Stimulated activated CD4-positive, alpha-beta T cell treated with anti-CD3 and anti-CD28 coated beads, Interleukin-1b, Interleukin-23, amount 100 ng/mL, for 24 hours (primary cell): ENCODE data around the gene CERKL.

Experiments
- DNase-seq, 4 experiments: peaks; one replicate each; pipeline ENCODE4 v3.0.0-alpha.2; 2020; ENCODE audit warnings: low read depth in 4 of 4, low spot score in 1 of 4

CERKL gene

DNA sequence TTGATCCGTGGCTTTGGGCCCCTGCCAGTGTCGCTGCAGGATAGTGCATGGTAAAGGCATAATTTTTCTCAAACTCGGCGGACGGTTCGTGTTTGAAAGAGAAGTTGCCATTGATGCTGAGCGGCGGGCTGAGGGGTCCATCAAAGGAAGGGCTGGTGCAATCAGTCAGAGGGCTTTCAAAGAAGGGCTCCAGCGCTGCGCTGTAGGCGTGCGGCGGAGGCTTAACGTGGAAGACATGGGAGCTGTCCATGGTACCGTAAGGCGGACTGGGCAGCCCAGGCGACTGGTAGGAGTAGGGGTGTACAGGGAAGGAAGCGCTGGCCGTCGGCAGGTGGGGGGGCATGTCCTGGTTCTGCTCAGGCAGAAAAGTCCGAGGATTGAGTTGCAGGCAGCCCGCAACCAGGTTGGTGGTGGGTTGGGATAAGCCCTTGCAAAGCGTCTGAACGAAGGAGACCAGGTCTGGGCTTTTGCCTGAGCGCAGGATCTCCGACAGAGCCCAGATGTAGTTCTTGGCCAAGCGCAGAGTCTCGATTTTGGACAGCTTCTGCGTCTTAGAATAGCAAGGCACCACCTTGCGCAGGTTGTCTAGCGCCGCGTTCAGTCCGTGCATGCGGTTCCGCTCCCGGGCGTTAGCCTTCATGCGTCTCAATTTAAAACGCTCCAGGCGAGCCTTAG is 21.1 kb upstream of the CERKL start:
- DNase-seq = peak in 2 of 4 experiments; percentile 31 to 33

DNA sequence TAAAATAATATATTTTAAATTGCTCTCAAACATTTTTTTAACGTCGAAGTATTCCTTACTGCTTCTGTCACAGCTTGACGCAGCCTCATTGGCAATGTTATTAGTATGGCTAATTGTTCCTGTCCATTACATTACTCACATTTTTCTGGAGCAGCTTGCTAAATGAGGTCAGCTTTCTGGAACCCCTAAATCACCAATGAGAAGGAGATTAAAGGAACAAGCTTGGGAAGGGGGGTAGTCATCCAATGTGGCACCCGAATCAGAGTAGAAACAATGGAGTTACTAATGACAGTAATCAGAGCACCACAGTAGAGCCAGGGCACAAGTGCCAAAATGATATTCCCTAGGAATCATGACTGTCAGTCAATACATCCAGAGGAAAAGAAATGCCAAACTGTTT is 18.3 kb upstream of the CERKL start:
- no peak for DNase-seq

DNA sequence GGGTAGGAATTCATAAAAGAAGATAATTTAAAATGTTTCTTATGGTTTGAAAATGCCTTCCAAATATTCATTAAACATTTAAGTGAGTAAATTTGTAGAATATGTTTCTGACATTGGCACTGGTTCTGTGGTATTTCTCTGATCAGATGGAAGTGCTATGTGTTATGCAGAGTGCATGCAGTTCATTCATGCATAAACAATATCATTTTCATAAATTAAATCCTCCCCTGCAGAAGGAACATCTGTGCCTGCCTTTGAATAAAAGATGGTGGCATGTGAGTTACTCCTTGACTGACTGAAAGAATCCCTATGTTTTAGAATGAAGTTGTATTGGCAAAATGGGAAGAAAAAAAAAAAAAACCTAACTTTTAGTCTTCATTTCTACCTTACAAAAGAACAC is 17.6 kb upstream of the CERKL start:
- DNase-seq = no peak

DNA sequence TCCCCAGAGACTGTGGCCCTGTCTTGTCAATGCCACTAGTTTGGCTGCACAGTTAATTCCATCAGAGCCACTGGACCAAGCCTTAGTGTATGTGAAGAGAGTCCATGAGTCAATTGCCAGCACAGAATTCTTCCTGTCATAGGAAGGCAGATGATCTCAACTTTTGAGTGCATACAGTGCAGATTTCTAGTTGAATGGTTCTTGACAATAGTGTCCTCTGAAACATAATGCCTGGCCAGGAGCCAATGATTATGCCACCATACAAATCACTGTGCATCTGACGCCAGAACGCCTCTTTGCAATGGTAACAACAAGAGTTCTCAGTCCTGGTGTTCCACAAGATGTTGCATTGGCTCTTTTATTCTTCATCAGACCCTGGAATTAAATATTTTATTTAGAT is 16.3 kb upstream of the CERKL start:
- DNase-seq = no peak

DNA sequence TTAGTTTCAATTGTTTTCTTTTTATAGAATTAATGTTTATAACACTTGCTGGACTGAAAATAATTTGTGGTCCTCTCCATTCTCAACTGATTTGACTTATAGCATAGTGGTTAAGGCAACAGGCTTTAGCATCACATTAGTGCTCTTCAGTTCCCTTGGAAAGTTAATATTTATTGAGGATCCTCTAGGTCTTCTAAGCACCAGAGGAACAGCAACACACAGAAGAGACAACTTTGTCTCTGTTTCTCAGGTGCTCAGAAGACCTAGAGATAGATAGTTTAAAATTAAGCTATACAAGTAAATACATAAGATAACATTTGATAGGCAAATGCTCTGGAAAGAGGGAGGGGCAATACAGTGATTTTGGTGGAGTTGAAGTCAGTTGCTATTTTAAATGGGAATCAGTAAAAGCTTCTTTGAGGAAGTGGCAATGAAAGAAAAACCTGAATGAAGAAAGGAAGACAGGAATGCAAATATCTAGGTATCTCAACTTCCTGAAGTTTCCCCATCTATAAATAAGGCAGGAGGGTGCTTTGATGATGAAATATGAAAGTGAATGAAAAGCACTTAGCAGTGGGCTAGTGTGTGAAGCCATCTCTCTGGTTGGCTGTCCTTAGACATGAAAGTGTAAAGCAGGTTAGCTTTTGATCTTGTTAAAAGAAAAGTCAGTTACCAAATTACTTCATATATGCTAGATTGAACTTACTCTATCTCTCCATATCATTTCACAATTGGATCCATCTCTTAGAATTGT is 15.5 kb upstream of the CERKL start:
- DNase-seq = no peak

DNA sequence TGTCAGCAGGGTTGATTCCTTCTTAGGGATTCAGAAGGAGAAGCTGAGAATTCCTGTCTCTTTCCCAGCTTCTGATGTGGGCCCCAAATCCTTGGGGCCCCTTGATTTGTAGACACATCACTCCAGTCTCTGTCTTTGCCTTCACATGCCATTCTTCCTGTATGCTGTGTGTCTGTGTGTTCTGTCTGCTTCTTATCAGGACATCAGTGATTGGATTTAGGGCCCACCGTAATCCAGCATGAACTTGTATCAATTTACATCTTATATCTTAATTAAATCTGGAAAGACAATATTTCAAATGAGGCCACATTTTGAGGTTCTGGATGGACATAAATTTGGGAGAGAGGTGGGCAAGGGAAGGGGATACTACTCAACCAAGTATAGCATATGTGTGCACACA is 13.7 kb upstream of the CERKL start:
- no peak for DNase-seq

DNA sequence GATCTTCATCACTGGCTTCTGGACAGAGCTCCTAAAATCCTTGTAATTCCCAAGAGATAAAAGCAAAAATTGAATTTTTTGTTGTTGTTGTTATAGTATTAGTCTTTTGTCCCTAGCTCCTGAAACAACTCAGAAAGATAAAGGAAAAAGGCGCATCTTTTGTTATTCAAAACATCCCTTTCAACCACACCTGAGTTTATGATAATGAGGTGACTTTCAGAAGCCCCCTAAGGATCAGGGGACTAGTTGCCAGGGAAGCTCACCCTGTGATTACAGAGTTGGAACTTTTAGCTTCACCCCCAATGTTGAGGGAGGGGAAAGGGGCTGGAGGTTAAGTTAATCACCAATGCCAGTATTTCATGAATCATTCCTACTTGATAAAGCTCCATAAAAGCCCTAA is 10.3 kb upstream of the CERKL start:
- DNase-seq = no peak

DNA sequence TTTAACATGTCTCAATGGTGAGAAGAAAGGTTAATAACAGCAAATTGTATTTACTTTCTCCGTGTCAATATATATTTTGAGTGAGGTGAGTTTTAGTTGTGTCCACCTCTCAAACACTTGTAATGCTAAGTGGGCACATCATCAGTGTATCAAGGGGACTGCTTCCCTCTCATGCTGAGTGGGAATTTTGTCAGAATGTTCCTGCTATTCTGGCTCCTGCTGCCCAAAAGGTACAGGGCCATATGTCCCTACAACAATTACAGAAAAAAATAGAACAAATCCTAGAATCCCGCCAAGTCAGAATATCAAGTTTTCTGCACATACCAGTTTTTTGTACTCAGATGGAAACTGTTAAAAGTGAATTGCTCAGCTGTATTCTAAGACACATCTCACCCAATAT is 5.4 kb upstream of the CERKL start:
- no peak for DNase-seq

DNA sequence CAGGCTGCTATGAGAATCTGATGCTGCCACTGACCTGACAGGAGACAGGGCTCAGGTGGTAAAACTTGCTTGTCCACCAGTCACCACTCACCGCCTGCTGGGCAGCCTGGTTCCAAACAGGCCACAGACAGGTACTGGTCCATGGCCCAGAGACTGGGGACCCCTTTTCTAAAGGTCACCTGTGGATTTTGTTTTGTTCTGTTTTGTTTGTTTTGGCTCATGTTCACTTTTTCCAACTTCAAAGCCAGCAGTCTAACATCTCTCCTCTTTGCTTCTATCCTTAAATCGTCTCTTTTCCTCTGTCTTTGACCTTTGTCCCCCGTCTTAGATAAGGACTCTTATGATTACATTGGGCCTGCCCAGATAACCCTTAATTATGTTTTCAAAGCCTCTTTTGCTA is 3.3 kb upstream of the CERKL start:
- no peak for DNase-seq

DNA sequence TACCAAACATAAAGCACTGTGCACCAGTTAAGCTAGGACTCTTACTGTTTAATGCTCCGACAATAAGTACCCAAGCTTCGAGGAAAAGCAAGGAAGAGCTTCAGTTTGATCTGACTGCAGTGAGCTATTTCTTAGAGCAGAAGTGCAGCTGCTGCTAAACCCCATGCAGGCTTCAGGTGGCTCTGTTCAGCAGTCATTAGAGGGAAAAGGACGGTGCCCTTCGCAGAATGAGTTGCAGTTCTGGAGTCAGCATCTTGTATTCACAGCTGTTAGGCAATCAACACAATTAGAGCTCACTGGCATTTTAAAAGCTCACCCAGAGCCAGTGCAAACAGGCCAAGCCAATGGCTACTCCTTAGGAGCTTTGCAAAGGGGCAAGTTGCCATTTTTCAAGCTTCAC is 1.5 kb upstream of the CERKL start:
- no peak for DNase-seq

DNA sequence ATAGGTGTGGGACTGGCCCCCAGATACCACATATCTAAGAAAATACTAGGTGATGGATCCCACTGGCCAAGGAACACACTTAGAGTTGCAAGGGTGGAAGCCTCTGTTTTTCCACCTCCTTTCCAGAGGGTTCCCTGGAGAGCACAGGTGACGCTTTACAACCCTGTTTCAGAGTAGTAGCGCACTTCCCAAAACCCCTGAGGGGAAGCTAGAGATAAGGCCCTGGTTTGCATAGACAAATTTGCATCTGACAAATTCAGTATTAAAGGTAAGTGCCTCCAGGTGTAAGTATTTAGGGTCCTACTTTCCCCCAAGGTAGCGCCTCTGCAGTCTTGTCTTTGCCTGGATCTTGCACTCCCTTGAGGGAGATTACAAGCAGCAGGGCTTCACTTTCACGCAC is 474 bp upstream of the CERKL start:
- no peak for DNase-seq

DNA sequence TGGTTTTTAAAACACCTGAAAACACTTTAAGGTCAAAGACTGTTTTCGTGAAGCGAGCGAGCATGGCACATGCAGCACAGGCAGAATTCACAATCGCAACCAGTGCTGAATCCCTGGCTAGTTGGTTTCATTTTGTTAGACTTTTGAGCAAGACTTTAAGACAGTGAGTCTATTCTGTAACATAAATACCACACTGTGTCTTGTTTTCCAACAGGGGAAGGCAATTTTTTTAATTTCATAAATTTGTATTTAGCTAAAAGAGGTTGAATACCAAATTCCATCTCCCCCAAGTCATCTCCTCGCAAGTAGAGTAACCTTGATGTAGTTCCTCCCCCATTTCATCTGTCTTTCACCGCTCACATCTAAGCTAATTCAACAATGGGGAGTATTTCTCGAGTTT is 1.4 kb downstream of the CERKL start:
- no peak for DNase-seq

DNA sequence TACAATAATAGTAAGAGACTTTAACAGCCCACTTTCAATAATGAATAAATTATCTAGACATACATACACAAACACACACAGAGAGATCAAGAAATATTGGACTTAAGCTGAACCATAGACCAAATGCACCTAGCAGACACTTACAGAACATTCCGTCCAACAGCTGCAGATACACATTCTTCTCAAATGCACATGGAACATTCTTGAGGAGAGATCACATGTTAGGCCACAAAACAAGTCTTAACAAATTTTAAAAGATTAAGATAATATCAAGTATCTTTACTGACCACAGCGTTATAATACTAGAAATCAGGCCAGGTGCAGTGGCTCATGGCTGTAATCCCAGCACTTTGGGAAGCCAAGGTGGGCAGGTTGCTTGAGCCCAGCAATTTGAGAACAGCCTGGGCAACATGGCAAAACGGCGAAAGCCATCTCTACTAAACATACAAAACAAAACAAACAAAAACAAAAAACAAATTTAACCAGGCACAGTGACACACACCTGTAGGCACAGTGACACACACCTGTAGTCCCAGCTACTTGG is 7.4 kb downstream of the CERKL start:
- no peak for DNase-seq

DNA sequence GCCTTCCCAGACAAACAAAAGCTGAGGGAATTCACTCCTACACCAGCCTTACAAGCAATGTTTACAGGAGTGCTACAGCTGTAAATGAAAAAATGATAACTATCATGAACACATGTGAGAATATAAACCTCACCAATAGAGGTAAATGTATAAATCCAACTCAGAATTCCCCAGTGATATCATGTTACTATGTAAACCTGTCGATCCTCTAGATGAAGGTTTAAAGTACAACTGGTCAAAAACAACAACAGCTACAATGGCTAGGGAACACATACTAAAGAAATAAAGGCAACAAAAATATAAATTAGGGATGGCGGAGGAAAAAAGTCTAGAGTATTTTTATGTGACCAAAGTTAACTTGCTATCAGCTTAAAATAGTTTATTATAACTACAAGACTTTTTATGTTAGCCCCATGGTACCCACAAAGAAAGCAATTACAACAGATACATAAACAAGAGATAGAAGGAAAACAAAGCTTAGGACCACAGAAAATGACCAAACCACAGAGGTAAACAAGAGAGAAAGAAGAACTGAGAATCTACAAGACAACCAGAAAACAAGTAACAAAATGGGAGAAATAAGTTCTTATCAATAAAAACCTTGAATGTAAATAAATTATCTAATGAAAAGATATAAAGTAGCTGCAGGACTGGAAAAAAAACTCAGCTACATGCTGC is 8.3 kb downstream of the CERKL start:
- DNase-seq = no peak

DNA sequence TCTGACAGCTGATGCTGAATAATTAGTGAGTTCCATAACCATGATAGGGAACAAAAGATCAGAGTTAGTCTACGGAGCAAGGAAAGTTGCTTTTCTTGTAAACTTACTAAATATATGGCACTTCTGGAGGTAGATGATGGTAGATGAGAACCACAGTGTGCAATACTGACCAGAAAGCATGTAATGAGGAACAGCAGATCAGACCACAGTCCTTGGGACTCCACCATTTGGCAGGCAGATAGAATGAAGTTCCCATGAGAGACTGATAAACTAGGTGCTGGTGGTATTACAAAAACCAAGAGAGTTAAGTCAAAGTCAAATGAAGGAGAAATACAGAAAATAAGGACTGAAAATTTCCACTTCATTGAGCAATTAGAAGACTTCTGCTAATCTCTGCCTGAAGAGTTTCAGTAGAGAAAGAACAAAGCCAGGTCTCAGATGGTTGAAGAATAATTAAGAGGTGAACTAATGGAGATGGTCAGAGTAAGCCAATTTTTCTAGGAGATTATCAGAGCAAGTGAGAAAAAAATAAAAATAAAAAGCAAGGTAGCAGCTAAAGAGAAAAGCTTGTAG is 10.4 kb downstream of the CERKL start:
- DNase-seq = no peak

DNA sequence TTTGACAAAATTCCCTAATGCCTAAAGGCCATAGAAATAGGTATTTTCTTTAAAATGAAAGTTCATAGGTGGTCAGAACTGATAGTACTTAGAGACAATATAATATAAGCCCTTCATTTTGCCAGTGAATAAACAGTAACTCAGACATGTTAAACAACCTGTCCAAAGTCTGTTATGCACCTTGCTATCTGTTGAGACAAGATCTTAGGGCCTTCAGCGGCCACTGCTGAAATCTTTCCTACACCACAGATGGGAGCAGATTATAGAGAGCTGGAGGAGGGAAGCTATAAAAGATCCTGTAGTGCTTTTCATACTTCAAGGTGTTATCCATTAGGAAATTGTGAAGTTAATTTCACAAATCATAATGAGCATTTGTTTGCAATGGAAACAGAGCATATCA is 13.8 kb downstream of the CERKL start:
- DNase-seq = no peak

DNA sequence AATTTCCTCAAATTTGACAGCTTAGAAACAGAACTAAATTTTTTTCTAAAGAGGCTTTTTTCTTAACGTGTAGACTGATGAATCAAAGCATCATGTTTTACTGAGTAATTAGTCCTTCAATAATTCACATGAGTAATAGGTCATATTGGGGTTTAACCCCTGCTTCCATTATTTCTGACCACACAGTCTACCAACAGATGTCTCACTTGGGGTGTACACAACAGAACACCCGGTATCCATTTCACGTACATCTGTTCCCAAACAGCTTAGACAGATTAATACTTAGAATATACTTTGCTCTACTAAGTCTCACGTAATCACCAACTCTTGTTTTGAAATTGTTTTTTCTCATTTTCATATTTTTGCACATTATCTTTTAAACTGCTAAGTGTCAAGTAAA is 14.8 kb downstream of the CERKL start:
- DNase-seq = no peak

DNA sequence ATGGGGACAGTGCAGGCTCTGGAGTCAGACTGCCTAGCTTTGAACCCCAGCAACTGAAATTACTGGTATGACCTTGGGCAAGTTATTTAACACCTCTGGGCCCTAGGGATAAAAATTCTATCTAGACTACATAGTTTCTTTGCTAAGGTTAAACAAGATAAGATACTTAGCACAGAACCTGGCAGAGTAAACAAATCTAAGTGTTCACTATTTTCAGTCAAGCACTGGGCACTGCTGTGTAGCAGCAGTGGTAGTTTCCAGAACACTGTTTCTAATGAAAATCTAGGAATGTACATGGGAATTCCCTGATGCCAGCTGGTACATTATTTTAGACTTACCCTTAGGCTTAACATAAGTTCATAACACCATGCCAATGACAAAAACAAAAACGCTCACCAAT is 17.2 kb downstream of the CERKL start:
- no peak for DNase-seq

DNA sequence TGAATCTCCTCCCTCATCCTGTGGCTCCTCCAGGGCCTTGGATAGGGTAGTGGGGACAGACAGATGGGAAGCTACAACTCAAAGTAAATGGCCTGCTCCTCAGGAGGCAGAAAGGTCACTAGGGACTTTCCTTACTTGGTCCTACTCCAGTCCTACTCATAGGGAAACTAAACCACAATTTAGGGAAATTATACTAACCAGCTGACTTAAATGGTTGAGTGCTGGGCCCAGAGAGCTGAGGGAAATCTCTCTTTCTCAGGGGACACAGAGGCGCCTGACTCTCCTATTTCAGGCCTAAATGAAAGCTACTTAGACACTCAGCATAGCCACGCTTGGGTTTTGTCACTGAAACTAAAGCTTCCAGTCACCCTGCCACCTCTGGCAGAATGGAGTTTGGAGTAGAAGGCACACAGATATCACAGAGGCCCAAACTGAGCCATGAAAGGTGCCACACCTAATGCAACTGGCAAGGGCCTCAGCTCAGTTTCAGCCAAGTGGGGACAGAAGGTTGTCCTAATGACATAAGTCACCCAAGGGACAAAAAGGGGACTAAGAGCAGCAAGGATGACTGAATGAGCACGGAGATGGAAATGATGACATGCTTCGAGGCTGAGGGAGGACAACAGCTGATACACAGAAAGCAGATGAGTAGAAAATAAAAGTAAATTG is 24.0 kb downstream of the CERKL start:
- no peak for DNase-seq

DNA sequence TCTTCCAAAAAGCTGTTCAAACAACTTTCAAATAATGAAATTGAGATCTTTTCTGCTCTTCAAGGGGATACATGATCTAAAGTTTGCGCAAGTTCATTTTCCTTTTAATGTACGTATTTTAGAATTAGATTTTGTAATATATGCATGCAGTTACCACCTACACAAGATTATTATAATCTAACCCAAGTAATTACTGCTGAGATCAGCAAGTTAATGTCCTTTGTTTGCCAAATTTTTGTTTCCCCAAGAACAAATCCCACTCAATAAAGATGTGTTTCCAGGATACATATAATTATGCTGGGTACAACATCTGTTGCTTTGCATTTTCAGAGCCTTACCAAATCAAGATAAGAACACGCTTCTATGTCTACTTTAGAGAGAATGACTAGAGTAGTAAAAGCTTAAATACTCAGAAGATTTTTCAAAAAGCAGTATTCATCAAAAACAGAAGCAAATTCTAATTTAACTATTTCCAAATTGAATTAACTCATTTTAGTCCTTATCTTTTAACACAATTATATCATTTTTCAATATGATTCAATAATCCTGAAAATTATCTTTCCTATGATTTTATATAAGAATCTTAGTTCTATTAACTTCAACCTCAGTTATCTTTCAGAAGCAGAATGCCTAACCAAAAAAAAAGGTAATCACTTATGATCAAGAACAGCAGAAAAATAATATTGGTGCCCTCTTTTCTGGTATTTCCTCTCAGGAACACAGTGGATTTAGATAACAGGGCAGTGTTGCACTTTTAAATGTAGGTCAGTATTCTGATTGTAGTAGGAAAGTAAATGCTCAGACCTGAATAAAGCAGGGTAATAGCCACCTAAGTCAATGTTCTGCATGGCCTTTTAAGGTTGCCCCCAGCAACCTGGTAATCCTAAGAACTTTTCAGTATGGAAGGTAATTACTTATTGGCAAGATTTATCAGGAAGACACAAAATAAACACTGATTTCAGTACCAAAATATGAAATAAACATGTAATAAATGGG is 28.0 kb downstream of the CERKL start:
- DNase-seq = no peak
